ENCODE results near the gene VAPB.

VAPB gene

DNA sequence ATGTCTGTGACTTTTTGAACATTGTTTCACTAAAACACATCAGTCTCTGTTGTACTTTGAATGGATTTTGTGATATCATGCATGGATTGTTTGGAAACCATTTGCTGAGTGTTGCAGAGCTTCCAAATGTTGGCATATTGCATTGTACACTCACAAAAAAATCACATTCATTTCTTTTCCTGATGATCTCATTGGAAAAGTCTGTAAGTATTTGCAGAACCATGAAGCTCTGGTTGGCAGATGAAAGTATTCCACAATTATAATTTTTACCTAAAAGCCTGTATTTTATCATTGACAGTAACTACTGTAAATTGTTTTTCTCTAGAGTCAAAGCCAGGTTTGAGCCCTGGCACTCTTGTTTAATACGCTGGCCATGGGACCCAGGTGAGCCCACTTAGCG, 42.1 kb downstream of the VAPB start (continued):
- TF ChIP-seq, protein P1, sequence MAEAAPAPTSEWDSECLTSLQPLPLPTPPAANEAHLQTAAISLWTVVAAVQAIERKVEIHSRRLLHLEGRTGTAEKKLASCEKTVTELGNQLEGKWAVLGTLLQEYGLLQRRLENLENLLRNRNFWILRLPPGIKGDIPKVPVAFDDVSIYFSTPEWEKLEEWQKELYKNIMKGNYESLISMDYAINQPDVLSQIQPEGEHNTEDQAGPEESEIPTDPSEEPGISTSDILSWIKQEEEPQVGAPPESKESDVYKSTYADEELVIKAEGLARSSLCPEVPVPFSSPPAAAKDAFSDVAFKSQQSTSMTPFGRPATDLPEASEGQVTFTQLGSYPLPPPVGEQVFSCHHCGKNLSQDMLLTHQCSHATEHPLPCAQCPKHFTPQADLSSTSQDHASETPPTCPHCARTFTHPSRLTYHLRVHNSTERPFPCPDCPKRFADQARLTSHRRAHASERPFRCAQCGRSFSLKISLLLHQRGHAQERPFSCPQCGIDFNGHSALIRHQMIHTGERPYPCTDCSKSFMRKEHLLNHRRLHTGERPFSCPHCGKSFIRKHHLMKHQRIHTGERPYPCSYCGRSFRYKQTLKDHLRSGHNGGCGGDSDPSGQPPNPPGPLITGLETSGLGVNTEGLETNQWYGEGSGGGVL (tag by site-specific recombination; IDR thresholded peaks at IDR 0.05): no peak
- TF ChIP-seq ZNF658 (tag by site-specific recombination; IDR thresholded peaks at IDR 0.05): no peak

DNA sequence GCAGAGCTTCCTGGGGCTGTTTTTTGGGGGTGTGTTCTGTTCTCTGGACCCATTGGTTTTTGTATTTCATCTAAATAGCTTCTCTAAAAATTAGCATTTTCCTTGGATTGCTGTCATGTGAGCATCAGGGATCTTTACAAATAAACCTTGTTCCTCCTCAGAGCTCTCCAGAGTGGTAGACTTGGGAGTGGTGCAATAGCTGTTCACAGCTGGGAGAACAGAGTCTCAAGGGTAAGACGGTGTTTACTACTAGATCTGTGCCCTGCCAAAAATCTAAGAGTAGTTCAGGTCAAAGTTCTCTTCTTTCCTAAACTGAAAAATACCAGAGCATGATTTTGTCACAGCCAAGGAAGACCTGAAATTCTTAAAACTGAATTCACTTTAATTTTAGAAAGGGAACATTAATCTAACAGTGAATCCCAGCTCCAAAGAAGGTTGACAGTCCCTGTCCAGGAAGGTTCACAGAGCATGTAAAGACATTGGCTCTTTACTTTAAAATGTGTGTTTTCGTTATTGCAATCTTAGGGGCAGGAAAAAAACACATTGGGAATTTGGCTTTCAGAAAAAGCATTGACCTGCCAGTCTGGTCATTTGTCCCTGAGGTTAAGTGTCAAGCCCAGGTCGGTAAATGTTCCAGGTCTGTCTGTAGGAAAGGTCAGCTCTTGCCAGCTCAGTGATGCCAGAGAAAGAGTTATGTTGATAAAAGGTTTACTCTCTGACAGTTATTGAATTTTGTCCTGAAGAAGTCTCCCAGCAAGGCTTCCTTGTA, 43.3 kb downstream of the VAPB start:
- Histone ChIP-seq H3K36me3 (ENCODE audit: control insufficient read depth in 2 of 2, insufficient read depth in 1 of 2, low read length in 2 of 2) (peaks cover 0 to 41% of the 10 kb centered on the region in 2 experiments; a peak in 2 of 3 replicates), H3K27ac (ENCODE audit: extremely low read depth, low read depth, low read length) (no peak overlapping the region), H3K4me1 (ENCODE audit: control insufficient read depth, insufficient read depth, low read length) (no peaks in the 10 kb centered on the region), H3K4me3 (ENCODE audit: low read depth, low read length) (no peak overlapping the region), H3K9me3 (ENCODE audit: control insufficient read depth, insufficient read depth, low read depth, low read length) (no peaks in the 10 kb centered on the region)
- ChIA-PET POLR2A (interaction anchor here (1.2 kb wide), 1 partner anchor 12 kb away, joined by 3 read pairs; no protein-coding TSS in a partner anchor), CTCF (interaction anchor here (0.5 to 1.7 kb wide), 2 partner anchors 15 to 1084 kb away, joined by 3 to 5 read pairs; no protein-coding TSS in a partner anchor)
- TF ChIP-seq ZNF571 (tag by site-specific recombination; IDR thresholded peaks at IDR 0.05) (no peak), ZNF596 (tag by site-specific recombination; IDR thresholded peaks at IDR 0.05) (no peak), ZNF610 (tag by site-specific recombination; IDR thresholded peaks at IDR 0.05; ENCODE audit: borderline replicate concordance) (no peak), ZNF837 (tag by site-specific recombination; IDR thresholded peaks at IDR 0.05) (no peak), ZNF324 (tag by site-specific recombination; IDR thresholded peaks at IDR 0.05) (no peak), ZNF292 (tag by site-specific recombination; IDR thresholded peaks at IDR 0.05; ENCODE audit: borderline replicate concordance, low read depth) (no peak), ZNF510 (tag by site-specific recombination; IDR thresholded peaks at IDR 0.05; ENCODE audit: insufficient replicate concordance) (no peak), ZNF76 (tag by site-specific recombination; IDR thresholded peaks at IDR 0.05; ENCODE audit: borderline replicate concordance, low read depth) (no peak), ZNF404 (tag by site-specific recombination; IDR thresholded peaks at IDR 0.05) (no peak), ZNF211 (tag by site-specific recombination; IDR thresholded peaks at IDR 0.05; ENCODE audit: low read depth) (no peak), ZBTB17 (tag by site-specific recombination; IDR thresholded peaks at IDR 0.05) (no peak), KLF16 (tag by site-specific recombination; IDR thresholded peaks at IDR 0.05) (no peak), SCRT1 (tag by site-specific recombination; IDR thresholded peaks at IDR 0.05; ENCODE audit: borderline replicate concordance) (no peak), ZNF16 (tag by site-specific recombination; IDR thresholded peaks at IDR 0.05; ENCODE audit: low read depth) (no peak)
- TF ChIP-seq, protein P2, sequence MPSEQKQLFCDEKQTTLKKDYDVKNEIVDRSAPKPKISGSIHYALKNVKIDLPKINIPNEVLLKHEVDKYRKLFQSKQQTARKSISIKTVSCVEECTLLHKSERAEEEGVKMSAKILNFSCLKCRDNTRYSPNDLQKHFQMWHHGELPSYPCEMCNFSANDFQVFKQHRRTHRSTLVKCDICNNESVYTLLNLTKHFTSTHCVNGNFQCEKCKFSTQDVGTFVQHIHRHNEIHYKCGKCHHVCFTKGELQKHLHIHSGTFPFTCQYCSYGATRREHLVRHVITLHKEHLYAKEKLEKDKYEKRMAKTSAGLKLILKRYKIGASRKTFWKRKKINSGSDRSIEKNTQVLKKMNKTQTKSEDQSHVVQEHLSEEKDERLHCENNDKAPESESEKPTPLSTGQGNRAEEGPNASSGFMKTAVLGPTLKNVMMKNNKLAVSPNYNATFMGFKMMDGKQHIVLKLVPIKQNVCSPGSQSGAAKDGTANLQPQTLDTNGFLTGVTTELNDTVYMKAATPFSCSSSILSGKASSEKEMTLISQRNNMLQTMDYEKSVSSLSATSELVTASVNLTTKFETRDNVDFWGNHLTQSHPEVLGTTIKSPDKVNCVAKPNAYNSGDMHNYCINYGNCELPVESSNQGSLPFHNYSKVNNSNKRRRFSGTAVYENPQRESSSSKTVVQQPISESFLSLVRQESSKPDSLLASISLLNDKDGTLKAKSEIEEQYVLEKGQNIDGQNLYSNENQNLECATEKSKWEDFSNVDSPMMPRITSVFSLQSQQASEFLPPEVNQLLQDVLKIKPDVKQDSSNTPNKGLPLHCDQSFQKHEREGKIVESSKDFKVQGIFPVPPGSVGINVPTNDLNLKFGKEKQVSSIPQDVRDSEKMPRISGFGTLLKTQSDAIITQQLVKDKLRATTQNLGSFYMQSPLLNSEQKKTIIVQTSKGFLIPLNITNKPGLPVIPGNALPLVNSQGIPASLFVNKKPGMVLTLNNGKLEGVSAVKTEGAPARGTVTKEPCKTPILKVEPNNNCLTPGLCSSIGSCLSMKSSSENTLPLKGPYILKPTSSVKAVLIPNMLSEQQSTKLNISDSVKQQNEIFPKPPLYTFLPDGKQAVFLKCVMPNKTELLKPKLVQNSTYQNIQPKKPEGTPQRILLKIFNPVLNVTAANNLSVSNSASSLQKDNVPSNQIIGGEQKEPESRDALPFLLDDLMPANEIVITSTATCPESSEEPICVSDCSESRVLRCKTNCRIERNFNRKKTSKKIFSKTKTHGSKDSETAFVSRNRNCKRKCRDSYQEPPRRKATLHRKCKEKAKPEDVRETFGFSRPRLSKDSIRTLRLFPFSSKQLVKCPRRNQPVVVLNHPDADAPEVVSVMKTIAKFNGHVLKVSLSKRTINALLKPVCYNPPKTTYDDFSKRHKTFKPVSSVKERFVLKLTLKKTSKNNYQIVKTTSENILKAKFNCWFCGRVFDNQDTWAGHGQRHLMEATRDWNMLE (tag by site-specific recombination; conservative IDR thresholded peaks at IDR 0.05; ENCODE audit: low read depth): no peak
- TF ChIP-seq, protein P3, sequence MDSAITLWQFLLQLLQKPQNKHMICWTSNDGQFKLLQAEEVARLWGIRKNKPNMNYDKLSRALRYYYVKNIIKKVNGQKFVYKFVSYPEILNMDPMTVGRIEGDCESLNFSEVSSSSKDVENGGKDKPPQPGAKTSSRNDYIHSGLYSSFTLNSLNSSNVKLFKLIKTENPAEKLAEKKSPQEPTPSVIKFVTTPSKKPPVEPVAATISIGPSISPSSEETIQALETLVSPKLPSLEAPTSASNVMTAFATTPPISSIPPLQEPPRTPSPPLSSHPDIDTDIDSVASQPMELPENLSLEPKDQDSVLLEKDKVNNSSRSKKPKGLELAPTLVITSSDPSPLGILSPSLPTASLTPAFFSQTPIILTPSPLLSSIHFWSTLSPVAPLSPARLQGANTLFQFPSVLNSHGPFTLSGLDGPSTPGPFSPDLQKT (IDR thresholded peaks at IDR 0.05; ENCODE audit: borderline replicate concordance, low read depth, low read length): no peak
- TF ChIP-seq, protein P4, sequence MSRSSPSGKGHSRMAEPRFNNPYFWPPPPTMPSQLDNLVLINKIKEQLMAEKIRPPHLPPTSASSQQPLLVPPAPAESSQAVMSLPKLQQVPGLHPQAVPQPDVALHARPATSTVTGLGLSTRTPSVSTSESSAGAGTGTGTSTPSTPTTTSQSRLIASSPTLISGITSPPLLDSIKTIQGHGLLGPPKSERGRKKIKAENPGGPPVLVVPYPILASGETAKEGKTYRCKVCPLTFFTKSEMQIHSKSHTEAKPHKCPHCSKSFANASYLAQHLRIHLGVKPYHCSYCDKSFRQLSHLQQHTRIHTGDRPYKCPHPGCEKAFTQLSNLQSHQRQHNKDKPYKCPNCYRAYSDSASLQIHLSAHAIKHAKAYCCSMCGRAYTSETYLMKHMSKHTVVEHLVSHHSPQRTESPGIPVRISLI (tag by site-specific recombination; IDR thresholded peaks at IDR 0.05): no peak
- TF ChIP-seq, protein P5, sequence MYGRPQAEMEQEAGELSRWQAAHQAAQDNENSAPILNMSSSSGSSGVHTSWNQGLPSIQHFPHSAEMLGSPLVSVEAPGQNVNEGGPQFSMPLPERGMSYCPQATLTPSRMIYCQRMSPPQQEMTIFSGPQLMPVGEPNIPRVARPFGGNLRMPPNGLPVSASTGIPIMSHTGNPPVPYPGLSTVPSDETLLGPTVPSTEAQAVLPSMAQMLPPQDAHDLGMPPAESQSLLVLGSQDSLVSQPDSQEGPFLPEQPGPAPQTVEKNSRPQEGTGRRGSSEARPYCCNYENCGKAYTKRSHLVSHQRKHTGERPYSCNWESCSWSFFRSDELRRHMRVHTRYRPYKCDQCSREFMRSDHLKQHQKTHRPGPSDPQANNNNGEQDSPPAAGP (tag by site-specific recombination; IDR thresholded peaks at IDR 0.05): no peak

All from HEK293 (cell line).